HL-60 (cell line): ENCODE data around the gene UCN2.

Experiments
- GABPA ChIP-seq: IDR thresholded peaks from 2 replicates; pipeline ENCODE4 v1.6.1; 2012; ENCODE audit warnings: low read depth
- POLR2AphosphoS5 ChIP-seq: IDR thresholded peaks from 2 replicates; pipeline ENCODE4 v1.6.1; 2012; ENCODE audit warnings: low read depth
- TF ChIP-seq, protein P1 (sequence below): IDR thresholded peaks from 2 replicates; pipeline ENCODE4 v1.6.1; 2012; ENCODE audit warnings: low read depth; ENCODE audit not compliant: insufficient replicate concordance
- TF ChIP-seq, protein P2 (sequence below): IDR thresholded peaks from one replicate; pipeline ENCODE4 v1.5.1; 2011; ENCODE audit warnings: low read length, control low read depth, inconsistent platforms; ENCODE audit not compliant: insufficient read depth

DNA sequence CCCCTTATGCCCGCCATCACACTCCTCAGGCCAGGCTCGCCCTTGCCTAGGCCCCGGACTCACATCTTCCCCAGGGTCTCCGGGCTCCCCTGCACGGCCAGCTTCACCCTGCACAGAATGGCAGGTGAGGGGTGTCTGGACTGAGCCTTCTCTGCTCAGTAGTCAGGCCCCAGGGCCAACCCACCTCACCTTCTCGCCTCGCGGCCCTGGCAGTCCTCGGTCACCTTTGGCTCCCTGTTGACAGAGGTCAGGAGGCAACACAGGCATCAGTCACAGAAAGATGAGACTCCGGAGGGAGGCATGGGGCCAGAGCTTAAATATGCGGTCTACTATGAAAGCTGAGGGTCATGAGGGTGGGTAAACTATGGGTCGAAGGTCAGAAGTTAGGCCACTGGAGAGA is 8.4 kb upstream of the UCN2 start:
- TF ChIP-seq, protein P1, sequence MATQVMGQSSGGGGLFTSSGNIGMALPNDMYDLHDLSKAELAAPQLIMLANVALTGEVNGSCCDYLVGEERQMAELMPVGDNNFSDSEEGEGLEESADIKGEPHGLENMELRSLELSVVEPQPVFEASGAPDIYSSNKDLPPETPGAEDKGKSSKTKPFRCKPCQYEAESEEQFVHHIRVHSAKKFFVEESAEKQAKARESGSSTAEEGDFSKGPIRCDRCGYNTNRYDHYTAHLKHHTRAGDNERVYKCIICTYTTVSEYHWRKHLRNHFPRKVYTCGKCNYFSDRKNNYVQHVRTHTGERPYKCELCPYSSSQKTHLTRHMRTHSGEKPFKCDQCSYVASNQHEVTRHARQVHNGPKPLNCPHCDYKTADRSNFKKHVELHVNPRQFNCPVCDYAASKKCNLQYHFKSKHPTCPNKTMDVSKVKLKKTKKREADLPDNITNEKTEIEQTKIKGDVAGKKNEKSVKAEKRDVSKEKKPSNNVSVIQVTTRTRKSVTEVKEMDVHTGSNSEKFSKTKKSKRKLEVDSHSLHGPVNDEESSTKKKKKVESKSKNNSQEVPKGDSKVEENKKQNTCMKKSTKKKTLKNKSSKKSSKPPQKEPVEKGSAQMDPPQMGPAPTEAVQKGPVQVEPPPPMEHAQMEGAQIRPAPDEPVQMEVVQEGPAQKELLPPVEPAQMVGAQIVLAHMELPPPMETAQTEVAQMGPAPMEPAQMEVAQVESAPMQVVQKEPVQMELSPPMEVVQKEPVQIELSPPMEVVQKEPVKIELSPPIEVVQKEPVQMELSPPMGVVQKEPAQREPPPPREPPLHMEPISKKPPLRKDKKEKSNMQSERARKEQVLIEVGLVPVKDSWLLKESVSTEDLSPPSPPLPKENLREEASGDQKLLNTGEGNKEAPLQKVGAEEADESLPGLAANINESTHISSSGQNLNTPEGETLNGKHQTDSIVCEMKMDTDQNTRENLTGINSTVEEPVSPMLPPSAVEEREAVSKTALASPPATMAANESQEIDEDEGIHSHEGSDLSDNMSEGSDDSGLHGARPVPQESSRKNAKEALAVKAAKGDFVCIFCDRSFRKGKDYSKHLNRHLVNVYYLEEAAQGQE = no peak
- TF ChIP-seq, protein P2, sequence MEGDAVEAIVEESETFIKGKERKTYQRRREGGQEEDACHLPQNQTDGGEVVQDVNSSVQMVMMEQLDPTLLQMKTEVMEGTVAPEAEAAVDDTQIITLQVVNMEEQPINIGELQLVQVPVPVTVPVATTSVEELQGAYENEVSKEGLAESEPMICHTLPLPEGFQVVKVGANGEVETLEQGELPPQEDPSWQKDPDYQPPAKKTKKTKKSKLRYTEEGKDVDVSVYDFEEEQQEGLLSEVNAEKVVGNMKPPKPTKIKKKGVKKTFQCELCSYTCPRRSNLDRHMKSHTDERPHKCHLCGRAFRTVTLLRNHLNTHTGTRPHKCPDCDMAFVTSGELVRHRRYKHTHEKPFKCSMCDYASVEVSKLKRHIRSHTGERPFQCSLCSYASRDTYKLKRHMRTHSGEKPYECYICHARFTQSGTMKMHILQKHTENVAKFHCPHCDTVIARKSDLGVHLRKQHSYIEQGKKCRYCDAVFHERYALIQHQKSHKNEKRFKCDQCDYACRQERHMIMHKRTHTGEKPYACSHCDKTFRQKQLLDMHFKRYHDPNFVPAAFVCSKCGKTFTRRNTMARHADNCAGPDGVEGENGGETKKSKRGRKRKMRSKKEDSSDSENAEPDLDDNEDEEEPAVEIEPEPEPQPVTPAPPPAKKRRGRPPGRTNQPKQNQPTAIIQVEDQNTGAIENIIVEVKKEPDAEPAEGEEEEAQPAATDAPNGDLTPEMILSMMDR = no peak
- TF ChIP-seq POLR2AphosphoS5 (no peak), GABPA (no peak)
